GM19467 (cell line): ENCODE data around the gene TBC1D10A.

ENCODE experiments used
- ATAC-seq: cut with Tn5 transposase; IDR thresholded peaks from one replicate; pipeline ENCODE4 v1.9.1; 2021; ENCODE audit warnings: mild to moderate bottlenecking, moderate library complexity; ENCODE audit not compliant: unreplicated experiment

The TBC1D10A gene

DNA sequence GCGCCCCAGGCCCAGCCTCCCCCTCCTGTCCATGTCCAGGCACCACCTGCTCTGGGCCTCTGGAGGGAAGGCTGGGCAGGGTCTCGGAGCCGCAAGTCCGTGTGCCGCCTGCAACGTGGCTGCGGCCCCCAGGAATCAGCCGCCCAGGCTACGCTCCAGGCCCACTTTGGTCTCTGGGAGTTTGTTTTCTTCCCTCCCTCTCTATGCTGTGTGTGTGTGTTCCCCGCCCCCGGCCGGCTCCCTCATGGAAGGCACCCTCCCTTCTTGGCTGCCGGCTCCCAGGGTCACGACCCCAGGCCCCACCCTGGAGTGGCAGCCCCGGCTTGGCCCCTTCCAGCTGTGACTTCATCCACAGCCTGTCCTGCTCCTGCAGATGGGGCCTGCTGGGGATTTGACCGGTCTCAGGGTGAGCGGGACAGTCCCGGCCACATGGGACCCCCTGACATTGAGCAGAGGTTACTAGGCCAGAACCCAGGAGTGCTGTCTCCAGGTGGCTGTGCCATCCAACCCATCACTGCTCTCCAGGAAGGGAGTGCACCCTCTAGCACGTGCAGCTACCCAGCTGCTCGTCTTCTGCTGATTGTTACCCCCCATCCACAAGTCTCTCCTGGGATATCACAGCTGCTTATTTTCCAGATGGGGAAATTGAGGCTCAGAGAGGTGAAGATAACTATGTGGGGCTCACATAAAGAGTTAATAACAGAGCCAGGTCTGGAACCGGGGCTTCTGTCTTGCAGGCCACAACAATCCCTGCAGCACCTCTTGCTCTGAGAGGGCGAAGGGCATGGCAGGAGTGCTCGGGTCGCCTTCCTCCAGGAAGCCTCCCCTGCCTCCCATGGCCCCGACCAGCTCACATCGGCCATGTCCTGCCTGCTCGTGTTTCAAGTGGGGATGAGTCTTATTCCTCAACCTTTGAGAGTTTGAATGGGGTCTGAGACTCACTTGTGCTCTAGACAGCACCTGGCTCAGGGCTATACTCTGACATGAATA, 77.4 kb downstream of the TBC1D10A start:
- ATAC-seq, result no peak

GRCh38 chr22:30248484-30248883, 78.3 kb downstream of the TBC1D10A start:
- ATAC-seq, result no peak

GRCh38 chr22:30247974-30248373, 78.8 kb downstream of the TBC1D10A start:
- ATAC-seq, result no peak

- no peak for ATAC-seq
Measured at GRCh38 chr22:30247561-30247960, 79.2 kb downstream of the TBC1D10A start.

- ATAC-seq, result no peak
Measured at GRCh38 chr22:30246814-30247376, 79.8 kb downstream of the TBC1D10A start.

GRCh38 chr22:30245985-30246813, 80.5 kb downstream of the TBC1D10A start, which contains the start of gene LIF:
LIF (minus strand) TSS chr22:30246759; CDS start chr22:30246695, 64 bp downstream.
- no peak for ATAC-seq

DNA sequence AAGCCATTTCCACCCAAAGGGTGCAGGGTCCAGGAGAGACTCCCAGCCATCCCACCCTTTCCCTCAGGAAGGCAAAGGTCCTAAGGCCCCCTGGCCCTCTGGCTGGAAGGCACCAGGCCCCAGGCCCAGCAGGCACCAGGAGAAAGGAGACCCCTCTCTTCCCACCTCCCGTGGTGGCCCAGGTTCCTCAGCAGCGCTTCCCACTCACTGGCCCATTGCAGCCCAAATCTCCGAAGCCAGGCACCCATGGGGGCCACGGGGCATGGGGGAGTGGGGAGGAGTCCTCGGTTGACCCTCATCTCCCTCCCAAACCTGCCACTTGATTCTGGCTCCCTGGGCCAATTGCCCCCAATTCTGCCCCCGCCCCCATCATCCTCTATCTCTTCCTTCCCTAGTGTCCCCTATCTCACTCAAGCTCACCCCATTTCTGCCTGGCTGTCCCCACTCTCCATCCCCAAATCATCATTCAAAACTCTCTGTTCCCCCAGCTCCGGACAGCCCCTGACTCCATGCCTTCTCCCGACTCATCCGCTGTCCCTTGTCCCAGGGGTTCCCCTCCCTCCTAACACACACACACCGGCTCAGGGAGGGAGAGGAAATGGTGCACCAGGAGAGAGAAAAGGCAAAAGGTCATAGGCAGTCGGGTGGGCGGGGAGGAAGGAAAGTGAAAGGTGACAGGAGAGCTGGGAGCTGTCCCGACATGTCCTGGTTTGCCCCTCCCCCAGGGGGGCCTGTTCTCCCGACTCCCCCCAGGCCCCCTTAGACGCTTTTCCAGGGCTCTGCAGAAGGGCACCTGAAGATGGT, 81.4 kb downstream of the TBC1D10A start:
- no peak for ATAC-seq

- ATAC-seq, result no peak
Measured at GRCh38 chr22:30244641-30245040, 82.1 kb downstream of the TBC1D10A start.

- ATAC-seq, result no peak
Measured at GRCh38 chr22:30244066-30244465, 82.7 kb downstream of the TBC1D10A start.

DNA sequence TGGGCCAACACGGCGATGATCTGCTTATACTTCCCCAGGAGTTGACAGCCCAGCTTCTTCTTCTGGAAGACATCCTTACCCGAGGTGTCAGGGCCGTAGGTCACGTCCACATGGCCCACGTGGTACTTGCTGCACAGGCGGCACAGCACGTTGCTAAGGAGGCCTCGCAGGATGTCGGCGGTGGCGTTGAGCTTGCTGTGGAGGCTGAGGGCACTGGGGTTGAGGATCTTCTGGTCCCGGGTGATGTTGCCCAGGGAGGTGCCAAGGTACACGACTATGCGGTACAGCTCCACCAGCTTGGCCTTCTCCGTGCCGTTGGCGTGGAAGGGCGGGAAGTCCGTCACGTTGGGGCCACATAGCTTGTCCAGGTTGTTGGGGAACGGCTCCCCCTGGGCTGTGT, 83.1 kb downstream of the TBC1D10A start:
- no peak for ATAC-seq
